Measurements from ENCODE around the gene RIPOR3. TPM values are rescaled to one million over a fixed set of nuclear protein-coding genes. Genes with fewer than 3 reads are reported as not detected.

RIPOR3 gene
- total and polyA plus RNA-seq, 9 of the 15 experiments (the other 6 are each of a cell fraction or from before 2014, with no cell fraction given): 3.3 to 62.7 (median 21.4) TPM

- peak; percentile 50; the same call in 1 of the 2 replicates for TF ChIP-seq TFAP4 (CRISPR knock-in tag; IDR thresholded peaks at IDR 0.05; ENCODE audit: borderline replicate concordance)
- no peak for TF ChIP-seq SREBF2 (CRISPR knock-in tag; IDR thresholded peaks at IDR 0.05)
- TF ChIP-seq STAT5B (CRISPR knock-in tag; IDR thresholded peaks at IDR 0.05): no peak
- TF ChIP-seq TAF1 (IDR thresholded peaks at IDR 0.05; ENCODE audit: control insufficient read depth, extremely low read depth, insufficient read depth, low read length, severe bottlenecking): peak; percentile 46
- TF ChIP-seq YY1 (IDR thresholded peaks at IDR 0.05; ENCODE audit: borderline replicate concordance in 1 of 3, control insufficient read depth in 1 of 3, extremely low read depth in 1 of 3, insufficient read depth in 3 of 3, insufficient read length in 1 of 3, insufficient replicate concordance in 2 of 3, low read depth in 1 of 3, low read length in 2 of 3): peak in 1 of 3 experiments; percentile 9
- no peak for TF ChIP-seq HNRNPLL (IDR thresholded peaks at IDR 0.05; ENCODE audit: low read depth, low read length, poor library complexity, severe bottlenecking)
- TF ChIP-seq ZBTB9 (CRISPR knock-in tag; IDR thresholded peaks at IDR 0.05): no peak
- peak; percentile 82 for TF ChIP-seq ZNF592 (IDR thresholded peaks at IDR 0.05)
- TF ChIP-seq SMAD2 (IDR thresholded peaks at IDR 0.05; ENCODE audit: low read depth, low read length): no peak
- no peak for TF ChIP-seq ZNF518B (CRISPR knock-in tag; IDR thresholded peaks at IDR 0.05)
- no peak for TF ChIP-seq GABPB2 (CRISPR knock-in tag; conservative IDR thresholded peaks at IDR 0.05)
- TF ChIP-seq ZNF639 (CRISPR knock-in tag; conservative IDR thresholded peaks at IDR 0.05 in 1 of 2, IDR thresholded peaks at IDR 0.05 in 1 of 2): 0 out of 4 replicates have a peak, but pooled peaks of 1 of the 2 experiments have one; percentile 57
- no peak for TF ChIP-seq MCM7 (IDR thresholded peaks at IDR 0.05)
Observed at GRCh38 chr20:50673466-50674137, 17.7 kb downstream of the RIPOR3 start (continued).

Measured in K562 (cell line).